Trophoblast cell (in vitro differentiated cells and primary cell): ENCODE results near the gene NOP16. TPM values are rescaled to one million over a fixed set of nuclear protein-coding genes. Genes with fewer than 3 reads are reported as not detected.
A peak's percentile ranks its signal among the peaks of the same experiment; 100 is the strongest.

Source experiments
- DNase-seq, 2 donors: peaks; one replicate each; pipeline ENCODE4 v3.0.0-alpha.2; 2016
- H2AFZ ChIP-seq: 2 replicates; pipeline ENCODE4 v1.6.1; 2013; ENCODE audit warnings: low read length, moderate library complexity, mild to moderate bottlenecking; ENCODE audit not compliant: insufficient read depth, poor library complexity
- H2AK5ac ChIP-seq: 2 replicates; pipeline ENCODE4 v1.6.1; 2013; ENCODE audit warnings: mild to moderate bottlenecking, low read length
- H2BK120ac ChIP-seq: 2 replicates; pipeline ENCODE4 v1.6.1; 2013; ENCODE audit warnings: low read length, mild to moderate bottlenecking, moderate library complexity; ENCODE audit not compliant: insufficient read depth, poor library complexity
- H2BK12ac ChIP-seq: 2 replicates; pipeline ENCODE4 v1.6.1; 2013; ENCODE audit warnings: mild to moderate bottlenecking, low read length, moderate library complexity
- H2BK5ac ChIP-seq: 2 replicates; pipeline ENCODE4 v1.6.1; 2013; ENCODE audit warnings: low read length, low read depth, moderate library complexity, mild to moderate bottlenecking; ENCODE audit not compliant: poor library complexity
- H3K14ac ChIP-seq: 2 replicates; pipeline ENCODE4 v1.6.1; 2013; ENCODE audit warnings: mild to moderate bottlenecking, low read length
- H3K18ac ChIP-seq: 2 replicates; pipeline ENCODE4 v1.6.1; 2013; ENCODE audit warnings: mild to moderate bottlenecking, low read length
- H3K23ac ChIP-seq: 2 replicates; pipeline ENCODE4 v1.6.1; 2013; ENCODE audit warnings: low read length
- H3K27ac ChIP-seq: 2 replicates; pipeline ENCODE4 v1.5.1; 2013; ENCODE audit warnings: low read depth, mild to moderate bottlenecking, inconsistent platforms, low read length, moderate library complexity
- H3K27me3 ChIP-seq: 2 replicates; pipeline ENCODE4 v1.6.1; 2013; ENCODE audit warnings: inconsistent platforms, mild to moderate bottlenecking, low read length, moderate library complexity; ENCODE audit not compliant: insufficient read depth
- H3K36me3 ChIP-seq, 2 experiments: 1 replicate in 1 of 2; 2 replicates in 1 of 2; pipeline ENCODE4 v1.6.1; 2013; ENCODE audit warnings: low read length in 2 of 2, mild to moderate bottlenecking in 2 of 2, moderate library complexity in 1 of 2; ENCODE audit not compliant: insufficient read depth in 2 of 2, control insufficient read depth in 1 of 2
- H3K4ac ChIP-seq: 2 replicates; pipeline ENCODE4 v1.6.1; 2013; ENCODE audit warnings: low read depth, mild to moderate bottlenecking, low read length, moderate library complexity
- H3K4me1 ChIP-seq, 2 experiments: 1 replicate in 1 of 2; 2 replicates in 1 of 2; pipeline ENCODE4 v1.6.1; 2013; ENCODE audit warnings: low read length in 2 of 2, mild to moderate bottlenecking in 2 of 2, moderate library complexity in 1 of 2; ENCODE audit not compliant: insufficient read depth in 2 of 2, control insufficient read depth in 1 of 2
- H3K4me2 ChIP-seq: 2 replicates; pipeline ENCODE4 v1.6.1; 2013; ENCODE audit warnings: inconsistent platforms, mild to moderate bottlenecking, low read length, moderate library complexity
- H3K4me3 ChIP-seq: 2 replicates; pipeline ENCODE4 v1.5.1; 2013; ENCODE audit warnings: mild to moderate bottlenecking, low read depth, low read length, inconsistent platforms
- H3K79me1 ChIP-seq: one replicate; pipeline ENCODE4 v1.6.1; 2013; ENCODE audit warnings: low read length
- H3K79me2 ChIP-seq: 2 replicates; pipeline ENCODE4 v1.6.1; 2013; ENCODE audit warnings: low read length, mild to moderate bottlenecking; ENCODE audit not compliant: control insufficient read depth, insufficient read depth, poor library complexity
- H3K9ac ChIP-seq: 2 replicates; pipeline ENCODE4 v1.6.1; 2013; ENCODE audit warnings: mild to moderate bottlenecking, low read length
- H3K9me3 ChIP-seq: 2 replicates; pipeline ENCODE4 v1.6.1; 2013; ENCODE audit warnings: low read depth, mild to moderate bottlenecking, control low read depth, inconsistent platforms, low read length; ENCODE audit not compliant: insufficient read depth
- H4K12ac ChIP-seq: 2 replicates; pipeline ENCODE4 v1.6.1; 2013; ENCODE audit warnings: low read depth, mild to moderate bottlenecking, low read length, moderate library complexity
- H4K8ac ChIP-seq: 2 replicates; pipeline ENCODE4 v1.6.1; 2013; ENCODE audit warnings: low read depth, mild to moderate bottlenecking, low read length, moderate library complexity
- H4K91ac ChIP-seq: one replicate; pipeline ENCODE4 v1.6.1; 2013; ENCODE audit warnings: low read depth, mild to moderate bottlenecking, low read length, moderate library complexity
- WGBS: extraction: QIAGEN DNeasy Blood & Tissue Kit; methylation state at CpG from one replicate; pipeline ENCODE4 v1.1.7; 2013; ENCODE audit warnings: missing lambda C conversion rate; ENCODE audit not compliant: insufficient read length, insufficient coverage; ENCODE audit errors: extremely low coverage; 5-methylcytosine and 5-hydroxymethylcytosine counted together
- polyA plus RNA-seq: library from polyadenylated mRNA; stranded (reverse); fragments of 200-250 nt; gene quantifications from 2 replicates; pipeline ENCODE4 v1.2.3, GENCODE V29; 2013

NOP16 gene, protein sequence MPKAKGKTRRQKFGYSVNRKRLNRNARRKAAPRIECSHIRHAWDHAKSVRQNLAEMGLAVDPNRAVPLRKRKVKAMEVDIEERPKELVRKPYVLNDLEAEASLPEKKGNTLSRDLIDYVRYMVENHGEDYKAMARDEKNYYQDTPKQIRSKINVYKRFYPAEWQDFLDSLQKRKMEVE
- polyA plus RNA-seq = 27.9 and 28.9 TPM in 2 replicates

DNA sequence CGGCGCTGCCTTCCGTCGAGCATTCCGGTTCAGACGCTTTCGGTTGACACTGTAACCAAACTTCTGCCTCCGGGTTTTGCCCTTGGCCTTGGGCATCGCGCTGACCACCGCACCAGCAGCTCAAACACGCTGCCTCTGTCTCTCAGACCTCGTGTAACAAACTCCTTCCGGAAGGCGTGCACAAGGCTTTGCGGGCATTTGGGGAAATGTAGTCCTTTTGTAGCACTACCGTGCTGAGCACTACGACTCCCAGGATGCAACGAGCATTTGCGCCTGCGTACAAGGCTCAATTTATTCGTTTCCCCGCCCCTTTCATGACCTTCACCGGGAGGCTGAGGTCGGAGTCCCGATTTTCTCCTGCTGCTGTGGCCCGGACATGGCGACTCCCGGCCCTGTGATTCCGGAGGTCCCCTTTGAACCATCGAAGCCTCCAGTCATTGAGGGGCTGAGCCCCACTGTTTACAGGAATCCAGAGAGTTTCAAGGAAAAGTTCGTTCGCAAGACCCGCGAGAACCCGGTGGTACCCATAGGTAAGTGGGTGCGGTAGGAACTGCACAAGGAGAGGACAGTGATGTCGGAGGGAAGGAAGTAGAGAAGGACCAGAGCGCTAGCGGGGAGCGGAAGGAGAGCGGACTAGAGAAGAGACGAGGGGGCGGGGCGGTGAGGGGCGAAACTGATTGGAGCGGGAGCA lies at the start of gene NOP16, which contains the start of gene HIGD2A:
Gene NOP16, minus strand, starts transcription at position 155 of the 691 bp plus-strand sequence. Its CDS starts 59 bp downstream, at position 96.
Gene HIGD2A, plus strand, starts transcription at position 308 of the 691 bp plus-strand sequence. Its CDS starts 69 bp downstream, at position 377.
- Histone ChIP-seq H2BK5ac (peak within 1 kb of the TSS; percentile 96), H3K27me3 (no peaks in the 10 kb centered on the region), H3K4me2 (peak within 1 kb of the TSS; percentile 86), H3K18ac (peak within 1 kb of the TSS; percentile 91), H3K79me2 (peaks cover 11% of the 10 kb centered on the region), H2BK120ac (peak within 1 kb of the TSS; percentile 92), H3K4ac (peak within 1 kb of the TSS; percentile 86), H2AK5ac (peak within 1 kb of the TSS; percentile 92), H4K91ac (peak within 1 kb of the TSS; percentile 95), H3K14ac (peak within 1 kb of the TSS; percentile 96), H4K8ac (peak within 1 kb of the TSS; percentile 96), H3K27ac (peak within 1 kb of the TSS; percentile 96), H3K4me3 (peak within 1 kb of the TSS; percentile 82), H3K4me1 (peaks cover 0 to 7% of the 10 kb centered on the region in 2 experiments), H3K9ac (peak within 1 kb of the TSS; percentile 91), H3K36me3 (peaks cover 35 to 49% of the 10 kb centered on the region in 2 experiments), H3K9me3 (no peaks in the 10 kb centered on the region), H2BK12ac (no peak within 1 kb of the TSS), H3K79me1 (peaks cover 9% of the 10 kb centered on the region), H2AFZ (peak within 1 kb of the TSS; percentile 84), H4K12ac (peak within 1 kb of the TSS; percentile 97), H3K23ac (no peak within 1 kb of the TSS)
- no CpG with 5 or more reads among the region's 47 CpGs for WGBS
- peak; percentile 98 to 99 for DNase-seq

DNA sequence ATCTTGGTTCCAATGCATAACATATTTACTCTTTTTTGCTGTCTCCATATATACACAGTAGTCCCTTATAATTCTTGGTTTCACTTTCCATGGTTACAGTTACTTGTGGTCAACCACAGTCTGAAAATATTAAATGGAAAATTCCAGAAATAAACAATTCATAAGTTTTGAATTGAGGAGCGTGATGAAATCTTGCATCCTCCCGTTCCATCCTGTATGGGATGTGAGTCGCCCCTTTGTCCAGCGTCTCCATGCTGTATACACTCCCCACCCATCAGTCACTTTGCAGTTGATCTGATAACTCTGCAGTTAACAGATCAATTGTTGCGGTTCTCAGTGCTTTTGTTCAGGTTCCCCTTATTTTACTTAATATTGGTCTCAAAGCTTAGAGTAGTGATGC lies 48.3 kb upstream of the NOP16 start:
- Histone ChIP-seq H3K27me3 (no peaks in the 10 kb centered on the region), H3K14ac (no peak overlapping the region), H2BK12ac (no peak overlapping the region), H3K18ac (no peak overlapping the region), H3K9ac (no peak overlapping the region), H3K23ac (no peak overlapping the region), H3K9me3 (peaks cover 2% of the 10 kb centered on the region), H4K8ac (no peak overlapping the region), H4K12ac (no peak overlapping the region), H4K91ac (no peak overlapping the region), H3K4me1 (no peaks in the 10 kb centered on the region), H2AK5ac (no peak overlapping the region), H3K4me3 (no peak overlapping the region), H3K36me3 (no peaks in the 10 kb centered on the region), H2AFZ (no peak overlapping the region), H3K4ac (no peak overlapping the region), H3K27ac (no peak overlapping the region), H2BK5ac (no peak overlapping the region), H3K79me2 (no peaks in the 10 kb centered on the region), H3K4me2 (no peak overlapping the region), H2BK120ac (no peak overlapping the region), H3K79me1 (no peaks in the 10 kb centered on the region)
- WGBS = no CpG with 5 or more reads among the region's 5 CpGs
- no peak for DNase-seq

DNA sequence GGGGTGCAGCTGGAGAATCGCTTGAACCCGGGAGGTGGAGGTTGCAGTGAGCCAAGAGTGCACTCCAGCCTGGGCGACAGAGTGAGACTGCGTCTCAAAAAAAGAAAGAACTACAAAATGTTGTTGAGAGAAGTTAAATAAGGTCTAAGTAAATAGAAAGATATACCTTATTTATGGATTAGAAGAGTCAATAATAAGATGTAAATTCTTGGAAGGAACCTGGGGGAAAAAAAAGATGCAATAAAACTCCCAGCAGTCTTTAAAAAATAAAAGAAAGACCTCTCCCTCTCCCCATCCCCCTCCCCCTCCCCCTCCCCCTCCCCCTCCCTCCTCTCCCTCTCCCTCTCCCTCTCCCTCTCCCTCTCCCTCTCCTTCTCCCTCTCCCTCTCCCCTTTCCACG lies 44.3 kb upstream of the NOP16 start:
- Histone ChIP-seq H4K12ac (no peak overlapping the region), H3K79me1 (no peaks in the 10 kb centered on the region), H3K9ac (no peak overlapping the region), H3K27me3 (no peaks in the 10 kb centered on the region), H2AK5ac (no peak overlapping the region), H2BK120ac (no peak overlapping the region), H3K4ac (no peak overlapping the region), H3K23ac (no peak overlapping the region), H3K4me1 (no peaks in the 10 kb centered on the region), H3K27ac (no peak overlapping the region), H3K14ac (no peak overlapping the region), H4K91ac (no peak overlapping the region), H2AFZ (no peak overlapping the region), H3K4me3 (no peak overlapping the region), H2BK12ac (no peak overlapping the region), H3K18ac (no peak overlapping the region), H3K36me3 (no peaks in the 10 kb centered on the region), H3K79me2 (no peaks in the 10 kb centered on the region), H2BK5ac (no peak overlapping the region), H3K4me2 (no peak overlapping the region), H4K8ac (no peak overlapping the region), H3K9me3 (peaks cover 2% of the 10 kb centered on the region)
- WGBS = no CpG with 5 or more reads among the region's 5 CpGs
- DNase-seq = no peak

DNA sequence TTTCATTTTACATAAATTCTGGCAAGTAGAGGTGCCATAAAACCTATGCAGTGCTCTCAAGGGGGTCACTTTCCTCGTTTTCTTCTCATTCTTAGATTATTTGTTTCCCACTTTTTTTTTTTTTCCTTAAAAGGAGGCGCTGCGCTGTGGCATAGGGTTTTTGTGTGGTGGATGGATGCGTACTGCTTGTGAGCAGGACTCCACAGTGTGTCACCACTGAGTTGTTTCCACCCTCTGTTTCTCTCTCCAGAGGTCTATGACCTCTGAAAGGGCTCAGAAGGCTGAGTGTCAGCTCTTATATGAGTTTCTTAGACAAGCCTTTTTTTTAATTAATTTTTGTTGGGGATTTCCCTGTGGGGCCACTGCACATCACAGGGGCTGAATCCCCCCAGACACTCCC lies 41.6 kb upstream of the NOP16 start:
- Histone ChIP-seq H3K18ac (no peak overlapping the region), H3K14ac (no peak overlapping the region), H4K12ac (no peak overlapping the region), H3K23ac (no peak overlapping the region), H3K4ac (no peak overlapping the region), H3K27me3 (no peaks in the 10 kb centered on the region), H3K9ac (no peak overlapping the region), H3K4me2 (no peak overlapping the region), H4K91ac (no peak overlapping the region), H2AFZ (no peak overlapping the region), H3K79me2 (no peaks in the 10 kb centered on the region), H4K8ac (no peak overlapping the region), H3K36me3 (no peaks in the 10 kb centered on the region), H3K4me3 (no peak overlapping the region), H3K27ac (no peak overlapping the region), H2BK120ac (no peak overlapping the region), H2BK5ac (no peak overlapping the region), H3K9me3 (peaks cover 2% of the 10 kb centered on the region), H2BK12ac (no peak overlapping the region), H2AK5ac (no peak overlapping the region), H3K4me1 (no peaks in the 10 kb centered on the region), H3K79me1 (no peaks in the 10 kb centered on the region)
- no CpG with 5 or more reads among the region's 4 CpGs for WGBS
- no peak for DNase-seq
